ENCODE data around the gene MSMB.

The MSMB gene

DNA sequence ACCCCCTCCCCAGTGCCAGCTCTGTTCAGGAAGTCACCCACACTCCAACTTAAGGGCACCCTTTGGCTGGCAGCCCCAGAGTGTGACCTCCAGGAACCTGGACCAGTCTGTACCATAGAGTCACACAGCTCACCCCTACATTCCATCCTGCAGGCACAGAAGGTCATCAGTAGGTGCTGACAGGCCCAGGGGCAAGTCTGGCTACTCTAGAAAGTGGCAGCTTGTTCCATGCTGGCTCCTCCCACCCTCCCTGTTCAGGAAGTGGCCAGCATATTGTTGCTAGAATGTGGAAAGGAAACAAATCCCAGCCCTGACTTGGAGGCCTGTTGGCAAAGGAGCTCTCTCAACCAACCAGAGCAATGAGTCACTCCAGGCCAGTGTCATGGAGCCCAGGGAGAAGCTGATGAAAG, 12.5 kb downstream of the MSMB start:
- no peak for DNase-seq (ENCODE audit: low read depth)

DNA sequence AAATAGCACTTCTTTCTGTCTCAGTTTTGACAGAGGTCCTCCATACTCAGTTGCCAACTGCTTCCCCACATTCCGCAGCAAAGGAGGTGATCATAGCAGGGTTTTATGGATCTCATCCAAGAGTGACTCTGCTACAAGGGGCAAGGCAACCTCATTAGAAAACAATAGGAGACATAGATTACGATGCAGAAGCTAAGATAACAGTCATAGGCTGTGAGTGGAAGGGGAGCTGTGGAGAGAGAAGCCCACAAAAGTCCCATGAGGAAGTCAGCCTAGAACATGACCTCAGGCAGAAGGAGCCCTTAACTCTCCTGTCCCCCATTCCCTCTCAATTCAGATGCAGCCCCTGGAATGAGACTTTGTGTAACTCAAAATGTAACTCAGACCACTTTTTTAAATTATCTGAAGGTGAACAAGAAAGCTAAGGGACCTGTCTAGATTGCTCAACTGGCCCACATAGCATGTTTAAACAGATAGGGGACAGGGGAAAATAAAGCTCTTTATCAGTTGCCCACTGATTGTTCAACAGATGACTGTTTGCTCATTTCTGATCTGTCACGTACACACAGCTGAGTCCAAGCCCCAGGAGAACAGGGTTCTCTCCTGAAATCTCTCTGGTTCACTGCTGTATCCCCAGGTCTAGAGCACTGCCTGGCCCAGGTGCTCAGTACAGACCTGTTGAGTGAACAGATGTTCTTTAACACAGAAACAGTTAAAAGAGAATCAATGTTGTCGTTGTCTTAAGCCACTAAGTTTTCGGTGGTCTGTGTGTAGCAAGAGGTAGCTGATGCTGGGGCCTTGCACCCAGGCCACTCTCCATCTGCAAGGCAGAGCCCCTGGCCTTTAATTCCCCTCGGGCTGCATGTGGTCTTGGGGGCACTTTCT, 14.2 kb downstream of the MSMB start:
- no peak for DNase-seq (ENCODE audit: low read depth)

DNA sequence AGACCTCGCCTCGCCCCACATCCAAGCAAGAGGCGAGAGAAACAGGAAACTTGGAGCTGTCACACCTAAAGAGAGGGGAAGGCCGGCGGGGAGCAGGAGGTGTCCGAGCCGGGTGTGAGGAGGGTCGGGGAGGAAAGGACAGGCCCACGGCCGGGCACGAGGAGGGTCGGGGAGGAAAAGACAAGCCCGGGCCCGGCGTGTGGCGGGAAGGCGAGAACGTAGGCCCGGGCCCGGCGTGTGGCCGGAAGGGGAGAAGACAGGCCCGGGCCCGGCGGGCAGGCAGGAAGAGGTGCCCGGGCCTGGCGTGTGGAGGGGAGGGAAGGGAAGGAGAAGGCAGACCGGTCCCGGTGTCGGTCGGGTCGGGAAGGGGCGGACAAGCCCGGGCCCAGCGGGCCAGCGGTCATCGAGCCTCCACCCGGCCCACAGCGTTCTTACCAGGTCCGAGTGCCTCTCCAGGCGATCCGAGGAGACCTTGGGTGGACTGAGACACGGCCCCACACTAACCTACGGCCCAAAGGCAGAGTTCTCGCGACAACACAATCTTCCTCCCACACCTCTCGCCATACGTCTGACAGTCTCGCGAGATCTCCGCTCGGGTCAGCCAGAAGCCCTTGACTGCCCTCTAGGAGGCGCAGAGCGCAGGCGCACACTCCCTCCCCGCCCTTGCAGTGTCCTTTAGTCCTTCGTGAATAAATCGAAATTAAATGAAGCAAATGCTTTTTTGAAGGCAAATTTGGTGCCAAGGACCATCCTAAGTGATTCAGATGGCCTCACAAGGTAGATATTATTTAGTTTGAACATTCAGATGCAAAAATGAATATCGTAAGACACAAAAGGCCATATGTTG, 15.8 kb downstream of the MSMB start, which contains the start of gene NCOA4:
Gene NCOA4 (minus strand): TSS at position 533 of the 847 bp plus-strand sequence. CDS start 13,943 bp downstream, outside the sequence.
- DNase-seq (ENCODE audit: low read depth) = peak; percentile 92

DNA sequence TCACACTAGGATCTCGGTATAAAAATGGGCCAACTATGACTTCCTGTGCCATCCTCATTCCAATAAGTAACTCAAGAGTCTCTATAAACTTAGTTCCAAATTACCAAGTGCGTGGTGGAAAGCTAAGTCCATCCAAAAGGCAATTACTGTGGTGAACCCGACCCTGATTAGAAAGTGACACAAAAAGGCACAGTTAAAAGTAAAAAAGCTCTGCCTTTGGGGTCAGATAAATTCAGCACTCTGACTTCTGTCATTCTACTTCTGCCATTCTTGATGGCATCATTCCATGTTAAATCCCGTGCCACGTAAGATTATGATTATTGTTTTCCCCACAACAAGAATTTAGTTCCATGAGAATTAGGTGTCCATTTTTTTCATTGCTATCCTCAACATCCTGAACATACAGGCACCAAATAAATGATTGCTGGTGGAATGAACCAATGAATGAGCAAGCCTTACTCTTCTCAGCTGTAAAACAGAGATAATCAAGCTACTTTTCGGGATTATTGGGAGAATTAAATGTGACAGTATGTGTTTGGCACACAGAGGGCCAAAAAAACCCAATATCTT, 16.5 kb downstream of the MSMB start:
- no peak for DNase-seq (ENCODE audit: low read depth)

DNA sequence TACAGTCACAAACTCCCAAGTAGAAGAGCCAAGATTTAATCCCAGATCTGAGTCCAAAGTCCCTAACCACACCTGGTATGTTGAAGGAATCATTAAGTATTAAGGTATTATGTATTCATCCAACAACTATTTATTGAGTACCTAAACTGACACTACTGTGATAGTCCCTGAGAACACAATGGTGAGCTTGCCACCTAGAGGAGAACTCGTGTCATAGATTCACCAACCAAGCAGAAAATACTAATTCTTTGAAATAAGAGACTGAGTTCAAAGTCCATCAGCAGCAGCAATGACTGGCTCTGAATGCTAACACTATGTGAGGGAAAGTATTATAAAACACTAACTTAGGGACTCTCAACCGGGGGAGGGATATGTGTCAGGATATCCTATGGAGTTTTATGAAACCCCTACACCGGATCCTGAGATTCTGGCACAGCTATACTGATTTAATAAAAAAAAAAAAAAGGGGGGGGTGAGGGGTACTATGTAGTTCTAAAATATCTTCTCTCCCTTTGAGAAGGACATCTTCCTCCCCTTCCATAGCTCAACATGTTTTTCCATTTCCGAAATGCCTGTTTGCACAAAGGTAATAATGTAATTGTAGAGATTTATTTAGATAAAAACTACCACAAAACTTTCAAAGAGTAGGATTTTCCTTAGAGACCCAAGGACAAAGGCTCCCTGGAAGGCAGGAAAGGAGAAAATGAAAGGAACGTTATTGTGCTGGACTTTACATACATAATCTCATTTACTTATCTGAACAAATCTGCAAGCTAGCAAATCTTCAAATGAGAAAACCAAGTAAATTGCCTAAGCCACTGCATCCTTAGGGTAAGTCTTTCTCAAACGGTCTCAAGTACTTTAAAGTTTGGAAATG, 17.2 kb downstream of the MSMB start:
- DNase-seq (ENCODE audit: low read depth) = no peak

DNA sequence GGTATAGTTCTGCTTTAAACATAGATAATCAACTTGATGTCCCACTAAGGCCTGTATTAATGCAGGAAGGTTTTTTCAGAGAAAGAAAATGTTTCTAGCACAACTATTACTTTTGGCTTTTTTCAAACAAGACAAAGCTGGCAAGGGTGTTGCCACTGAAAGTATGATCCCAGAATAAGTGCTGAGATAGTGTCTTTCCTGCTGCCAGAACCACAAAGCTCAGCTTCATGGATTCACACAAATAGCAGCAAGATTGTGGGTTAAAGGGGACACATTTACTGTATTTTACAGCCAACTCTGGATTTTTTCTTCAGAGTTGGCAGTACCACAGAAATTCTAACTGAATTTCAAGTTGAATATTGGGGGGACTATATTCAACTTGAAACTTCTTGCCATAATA, 20.0 kb downstream of the MSMB start:
- no peak for DNase-seq (ENCODE audit: low read depth)

DNA sequence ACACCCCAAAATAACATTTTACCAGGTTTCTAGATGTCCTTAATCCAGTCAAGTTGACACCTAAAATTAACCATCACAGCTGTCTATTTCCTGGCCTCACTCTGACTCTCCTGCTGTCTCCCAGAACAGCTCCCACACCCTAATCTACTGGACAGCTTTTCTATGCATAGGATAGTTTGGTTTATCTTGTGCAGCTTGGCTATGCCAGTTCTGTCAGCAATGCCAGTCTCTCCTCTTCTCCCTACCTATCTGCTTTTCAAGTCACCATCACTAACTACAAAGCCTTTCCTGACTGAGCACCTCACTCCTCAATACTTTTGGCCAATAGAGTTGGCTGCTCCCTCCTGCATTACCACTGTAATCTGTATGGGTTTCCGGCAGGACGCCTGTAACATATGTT, 20.7 kb downstream of the MSMB start:
- DNase-seq (ENCODE audit: low read depth) = no peak

DNA sequence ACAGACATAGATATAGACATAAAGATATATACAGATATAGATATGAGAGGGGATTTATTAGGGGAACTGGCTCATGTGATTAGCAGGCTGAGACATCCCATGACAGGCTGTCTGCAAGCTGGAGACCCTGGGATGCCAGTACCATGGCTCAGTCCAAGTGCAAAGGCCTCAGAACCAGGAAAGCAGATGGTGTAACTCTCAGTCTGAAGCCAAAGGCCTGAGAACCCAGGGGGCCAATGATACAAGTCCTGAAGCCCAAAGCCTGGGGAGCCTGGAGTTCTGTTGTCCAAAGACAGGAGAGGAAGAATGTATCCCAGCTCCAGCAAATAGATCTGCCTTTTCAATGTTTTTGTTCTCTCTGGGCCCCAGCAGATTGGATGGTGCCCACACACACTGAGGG, 21.1 kb downstream of the MSMB start:
- no peak for DNase-seq (ENCODE audit: low read depth)

DNA sequence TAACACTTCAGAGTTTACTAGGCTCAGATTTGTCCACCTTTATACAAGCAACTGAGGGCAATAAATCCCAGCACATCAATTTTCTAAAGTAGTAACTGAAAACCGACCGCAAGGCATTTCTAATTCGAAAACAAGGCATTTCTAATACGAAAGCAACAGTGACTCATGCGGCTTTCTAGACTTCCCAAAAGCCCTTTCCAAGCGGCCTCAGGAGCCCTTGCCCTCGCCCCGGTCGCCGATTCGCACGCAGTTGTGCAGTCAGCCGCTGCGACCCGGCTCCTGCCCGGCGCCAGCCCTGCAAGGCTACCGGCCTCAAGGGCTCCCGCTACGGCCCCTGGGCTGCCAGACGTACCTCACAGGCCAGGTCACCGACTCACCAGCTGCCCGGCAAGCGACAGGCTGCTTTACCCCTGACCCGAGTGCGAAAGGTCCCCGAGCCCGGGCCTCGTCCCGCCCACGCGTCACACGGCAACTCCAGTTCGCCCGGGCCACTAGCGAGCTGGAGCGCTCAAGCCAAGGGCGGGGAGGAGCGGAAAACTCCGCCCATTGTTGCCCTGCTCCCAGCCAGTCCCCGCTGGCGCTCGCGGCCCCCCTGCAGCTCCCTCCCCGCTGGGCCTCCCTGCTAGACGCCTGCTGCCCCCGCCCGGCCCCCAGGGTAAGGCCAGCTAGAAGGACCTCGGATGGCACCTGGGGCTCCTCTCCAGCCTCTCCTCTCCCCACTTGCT, 22.9 kb downstream of the MSMB start:
- DNase-seq (ENCODE audit: low read depth) = peak; percentile 73

DNA sequence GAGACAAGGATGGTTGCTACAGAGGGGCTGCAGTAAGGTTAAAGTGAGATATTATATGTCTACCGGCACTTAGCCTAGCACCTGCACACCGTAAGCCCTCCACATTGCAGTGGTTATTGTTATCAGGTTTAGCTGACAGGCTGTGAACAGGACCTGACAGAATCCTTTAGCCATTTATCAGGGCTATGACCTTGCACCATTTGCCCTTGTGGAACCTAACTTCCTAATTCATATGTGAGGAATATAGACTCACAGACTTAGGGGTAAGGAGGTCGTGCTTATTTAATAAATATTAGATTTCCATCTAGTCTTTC, 25.8 kb downstream of the MSMB start:
- DNase-seq (ENCODE audit: low read depth) = no peak

DNA sequence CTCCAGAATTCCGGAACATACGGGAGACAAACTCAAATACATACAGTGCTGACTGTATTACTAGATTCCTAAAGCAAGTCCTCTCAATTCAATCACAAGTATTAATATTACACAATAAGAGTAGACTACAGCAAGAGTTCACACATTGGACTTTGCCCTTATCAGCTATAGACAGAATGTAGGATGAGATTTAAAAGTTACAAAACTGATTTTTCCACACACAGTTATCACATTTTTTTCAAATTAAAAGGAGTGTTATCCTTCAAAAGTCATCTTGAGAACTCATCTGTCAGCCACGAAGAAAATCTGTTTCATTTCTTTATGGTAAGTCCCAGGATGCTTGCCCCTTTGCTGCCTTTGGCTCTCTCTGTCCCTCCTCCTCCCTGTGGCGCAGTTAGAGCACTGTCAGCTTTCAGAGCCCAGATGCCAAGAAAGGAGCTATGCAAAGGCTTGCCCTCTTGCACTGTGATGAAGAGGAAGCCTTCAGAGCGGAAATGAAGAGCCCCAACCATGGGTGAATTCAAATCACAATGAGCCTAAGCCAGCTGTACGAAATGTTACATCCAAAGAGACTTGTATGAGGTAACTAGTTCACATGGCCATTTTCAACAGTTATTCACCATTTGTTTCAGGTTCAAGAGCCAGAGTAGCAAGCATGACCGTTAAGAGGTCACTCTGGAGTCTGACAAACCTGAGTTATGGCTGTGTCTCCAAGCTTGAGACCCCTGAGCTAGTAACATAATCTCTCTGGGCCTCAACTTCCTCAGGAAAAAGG, 26.3 kb downstream of the MSMB start:
- DNase-seq (ENCODE audit: low read depth) = no peak

DNA sequence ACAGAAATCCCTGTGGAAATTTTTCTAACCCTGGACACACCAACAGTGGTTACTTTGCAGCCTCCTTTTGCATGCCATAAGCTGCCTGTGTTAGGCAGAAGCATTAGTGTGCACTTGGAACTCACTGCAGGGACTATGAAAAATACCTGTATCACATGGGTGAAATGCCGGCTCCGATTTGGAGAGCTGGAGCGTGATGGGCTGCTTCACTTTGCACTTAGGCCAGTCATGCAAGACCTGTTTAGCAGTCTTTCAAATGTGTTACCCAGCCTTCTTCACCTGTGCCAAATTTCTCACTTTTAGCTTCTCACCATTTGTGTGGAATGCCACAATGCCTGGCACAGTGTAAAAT, 26.9 kb downstream of the MSMB start:
- no peak for DNase-seq (ENCODE audit: low read depth)

DNA sequence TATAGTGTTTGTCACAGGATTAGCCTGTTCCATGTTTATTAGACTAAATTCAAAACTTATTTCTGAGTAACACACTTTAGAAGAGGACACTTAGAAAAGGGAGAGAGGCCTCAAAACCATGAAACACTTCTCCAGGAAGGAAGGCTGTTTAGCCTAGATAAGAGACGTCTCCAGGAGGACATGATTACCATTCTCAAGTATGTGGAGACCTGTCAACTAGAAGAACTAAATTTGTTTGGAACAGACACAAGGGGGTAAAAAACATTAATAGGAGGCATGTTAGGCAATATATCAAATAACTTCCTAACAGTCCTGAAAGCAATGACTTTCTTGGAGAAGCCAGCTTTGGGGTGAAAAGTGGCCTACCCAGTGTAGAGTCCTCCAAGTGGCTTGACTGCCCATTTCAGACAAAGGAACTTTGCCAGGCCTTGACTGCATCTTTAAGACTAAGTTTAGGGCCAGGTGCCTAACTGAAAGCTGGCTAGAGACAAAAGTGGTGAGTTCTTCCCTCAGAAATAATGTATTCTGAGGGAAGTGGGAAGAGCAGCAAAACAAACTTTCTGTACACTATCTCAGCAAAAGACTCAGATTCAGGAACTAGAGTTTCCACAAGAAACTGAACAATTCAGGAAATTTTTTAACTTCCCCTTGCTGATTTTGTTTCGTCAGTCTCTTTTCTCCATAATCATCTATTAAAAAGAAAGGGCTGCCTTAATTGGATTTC, 27.5 kb downstream of the MSMB start:
- no peak for DNase-seq (ENCODE audit: low read depth)

DNA sequence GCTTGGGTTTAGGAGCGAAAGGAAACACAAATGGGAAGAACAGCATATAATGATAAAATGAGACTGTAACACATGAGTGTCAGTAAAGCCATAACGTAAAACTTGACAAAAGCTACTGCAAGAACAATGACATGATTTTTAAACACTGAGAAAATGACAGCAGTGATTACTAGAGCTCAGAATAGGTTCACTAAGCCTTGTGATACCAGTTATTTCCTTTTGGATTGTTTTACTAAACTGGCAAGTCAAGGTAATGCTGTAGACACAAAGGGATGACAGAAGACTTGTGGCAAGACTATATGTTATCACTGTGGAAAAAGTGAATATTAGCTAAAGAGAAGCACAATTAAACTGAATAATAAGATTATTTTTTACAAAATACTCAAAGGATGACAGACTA, 28.3 kb downstream of the MSMB start:
- no peak for DNase-seq (ENCODE audit: low read depth)

DNA sequence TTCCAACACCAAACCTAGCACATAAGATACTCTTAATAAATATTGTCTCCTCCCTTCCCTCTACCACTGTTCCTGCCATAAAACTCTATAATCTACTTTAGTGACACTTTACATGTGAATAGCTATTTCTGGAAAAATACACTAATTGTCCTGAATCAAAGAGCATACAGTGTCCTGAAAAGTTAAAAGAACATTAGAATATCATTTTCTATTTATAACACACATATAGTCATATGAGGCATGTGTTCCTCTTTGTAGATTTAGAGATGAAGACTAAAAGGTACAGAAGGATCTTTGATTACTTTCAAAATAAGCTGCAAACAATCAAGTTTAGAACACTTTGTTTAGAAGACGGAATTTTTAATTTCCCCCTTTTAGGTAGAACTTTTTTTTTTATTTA, 29.3 kb downstream of the MSMB start:
- no peak for DNase-seq (ENCODE audit: low read depth)

DNA sequence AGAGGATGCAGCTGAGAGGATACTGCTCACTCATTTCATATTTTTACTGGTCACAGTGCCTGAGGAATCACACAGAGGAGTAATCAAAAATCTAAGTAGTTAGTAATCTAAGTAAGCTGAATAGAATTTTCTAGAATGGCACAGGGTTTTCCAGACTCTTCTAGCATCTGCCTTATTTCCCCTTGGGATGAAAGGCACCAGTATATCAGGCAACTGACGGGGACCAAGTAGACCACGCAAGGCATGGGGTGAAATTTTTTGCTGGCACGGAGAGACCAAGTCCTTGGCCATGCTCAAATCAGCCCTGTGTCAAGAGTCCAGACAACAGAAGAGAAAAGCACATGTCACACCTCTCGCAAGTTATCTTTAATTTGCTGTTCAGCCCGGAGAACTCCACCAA, 29.9 kb downstream of the MSMB start:
- DNase-seq (ENCODE audit: low read depth) = no peak

DNA sequence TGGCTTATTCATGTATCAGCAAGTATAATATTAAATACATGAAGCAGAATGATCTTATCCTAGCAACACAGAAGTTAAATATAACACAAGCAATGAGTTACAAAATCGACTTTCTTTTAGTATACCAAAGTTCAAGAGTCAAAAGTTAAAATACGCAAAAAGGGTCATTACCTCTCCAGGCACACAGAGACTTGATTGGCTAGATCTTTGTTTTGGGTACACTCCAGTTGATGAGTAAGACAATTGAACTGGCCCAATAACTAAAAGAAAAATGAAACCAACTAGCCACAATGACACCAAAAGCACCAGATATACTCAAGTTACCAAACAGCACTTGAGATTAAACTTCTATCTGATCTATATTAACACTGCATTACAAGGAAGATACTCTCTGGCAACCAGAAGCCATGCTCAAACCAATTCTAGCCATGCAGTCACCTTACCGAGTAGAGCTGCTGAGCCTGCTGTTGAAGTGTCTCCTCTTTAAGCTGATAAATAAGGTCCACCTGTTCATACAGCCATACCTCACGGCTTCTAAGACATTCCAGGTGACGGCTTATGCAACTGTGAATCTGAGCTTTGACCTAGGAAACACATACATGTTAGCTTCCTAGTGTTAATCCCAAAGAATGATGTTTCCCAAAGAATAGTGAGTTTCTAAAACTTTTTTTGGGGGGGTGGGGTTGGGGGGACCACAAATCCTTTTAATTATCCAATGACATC, 31.2 kb downstream of the MSMB start:
- no peak for DNase-seq (ENCODE audit: low read depth)

DNA sequence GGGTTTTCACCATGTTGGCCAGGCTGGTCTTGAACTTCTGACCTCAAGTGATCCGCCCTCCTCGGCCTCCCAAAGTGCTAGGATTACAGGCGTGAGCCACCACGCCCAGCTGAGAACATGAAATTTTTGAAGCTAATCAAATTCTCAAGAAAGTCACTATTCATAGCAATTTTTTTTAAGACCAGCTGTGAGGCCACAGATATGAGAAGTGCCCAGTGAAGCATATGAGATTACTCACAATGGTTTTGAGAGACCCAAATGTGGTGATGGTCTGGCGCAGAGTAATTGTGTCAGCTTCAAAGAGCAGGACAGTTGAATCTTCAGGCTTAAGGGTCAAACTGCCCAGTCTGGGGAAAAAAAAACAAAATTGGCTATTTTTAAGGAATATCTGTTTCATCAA, 31.9 kb downstream of the MSMB start:
- no peak for DNase-seq (ENCODE audit: low read depth)

DNA sequence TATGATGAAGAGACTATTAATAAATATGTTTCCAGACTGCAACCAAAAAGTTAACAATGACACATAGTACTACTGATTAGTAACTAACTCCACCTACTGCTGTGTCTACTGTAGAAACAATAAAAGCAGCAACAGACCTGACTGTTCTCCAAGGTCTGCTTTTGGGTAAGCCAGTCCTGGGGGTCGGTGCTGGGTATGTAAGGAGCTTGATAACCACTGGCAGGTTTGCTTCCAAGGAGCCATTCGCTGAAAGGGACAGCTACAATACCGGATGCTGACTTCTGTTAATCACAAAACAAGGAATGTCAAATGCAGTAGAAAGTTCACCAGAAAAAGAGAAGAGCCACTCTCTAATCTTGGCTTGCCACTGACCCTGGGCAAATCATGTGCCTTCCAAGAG, 33.3 kb downstream of the MSMB start:
- no peak for DNase-seq (ENCODE audit: low read depth)

Data from activated T-helper 1 cell treated with Interleukin-2 at 50 U/mL for 16 hours (primary cell).